Prostate gland (tissue), 2 donors: ENCODE measurements around the gene PKNOX2.

ENCODE experiments used
- POLR2AphosphoS5 ChIP-seq: sonication (generic); formaldehyde crosslinking; IDR thresholded peaks from one replicate; pipeline ENCODE4 v1.6.1; 2017; ENCODE audit warnings: antibody characterized with exemption
- TF ChIP-seq, protein P1 (sequence below), 4 experiments: fragments of 200-600 bp in 2 of 4; fragments of 450-650 bp in 2 of 4; sonication (generic) in 2 of 4; IDR thresholded peaks; 1 replicate in 3 of 4; 2 replicates in 1 of 4; pipeline ENCODE4 v1.5.1; 2016 to 2019; ENCODE audit warnings: antibody characterized with exemption in 4 of 4, mild to moderate bottlenecking in 2 of 4, moderate library complexity in 2 of 4

- TF ChIP-seq, protein P1, sequence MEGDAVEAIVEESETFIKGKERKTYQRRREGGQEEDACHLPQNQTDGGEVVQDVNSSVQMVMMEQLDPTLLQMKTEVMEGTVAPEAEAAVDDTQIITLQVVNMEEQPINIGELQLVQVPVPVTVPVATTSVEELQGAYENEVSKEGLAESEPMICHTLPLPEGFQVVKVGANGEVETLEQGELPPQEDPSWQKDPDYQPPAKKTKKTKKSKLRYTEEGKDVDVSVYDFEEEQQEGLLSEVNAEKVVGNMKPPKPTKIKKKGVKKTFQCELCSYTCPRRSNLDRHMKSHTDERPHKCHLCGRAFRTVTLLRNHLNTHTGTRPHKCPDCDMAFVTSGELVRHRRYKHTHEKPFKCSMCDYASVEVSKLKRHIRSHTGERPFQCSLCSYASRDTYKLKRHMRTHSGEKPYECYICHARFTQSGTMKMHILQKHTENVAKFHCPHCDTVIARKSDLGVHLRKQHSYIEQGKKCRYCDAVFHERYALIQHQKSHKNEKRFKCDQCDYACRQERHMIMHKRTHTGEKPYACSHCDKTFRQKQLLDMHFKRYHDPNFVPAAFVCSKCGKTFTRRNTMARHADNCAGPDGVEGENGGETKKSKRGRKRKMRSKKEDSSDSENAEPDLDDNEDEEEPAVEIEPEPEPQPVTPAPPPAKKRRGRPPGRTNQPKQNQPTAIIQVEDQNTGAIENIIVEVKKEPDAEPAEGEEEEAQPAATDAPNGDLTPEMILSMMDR (IDR thresholded peaks at IDR 0.05) = no peak
- TF ChIP-seq POLR2AphosphoS5 = no peak
Measured at GRCh38 chr11:125207866-125208425, 43.4 kb downstream of the PKNOX2 start.
